ENCODE data around the gene MACROD1.

- TF ChIP-seq, protein P1, sequence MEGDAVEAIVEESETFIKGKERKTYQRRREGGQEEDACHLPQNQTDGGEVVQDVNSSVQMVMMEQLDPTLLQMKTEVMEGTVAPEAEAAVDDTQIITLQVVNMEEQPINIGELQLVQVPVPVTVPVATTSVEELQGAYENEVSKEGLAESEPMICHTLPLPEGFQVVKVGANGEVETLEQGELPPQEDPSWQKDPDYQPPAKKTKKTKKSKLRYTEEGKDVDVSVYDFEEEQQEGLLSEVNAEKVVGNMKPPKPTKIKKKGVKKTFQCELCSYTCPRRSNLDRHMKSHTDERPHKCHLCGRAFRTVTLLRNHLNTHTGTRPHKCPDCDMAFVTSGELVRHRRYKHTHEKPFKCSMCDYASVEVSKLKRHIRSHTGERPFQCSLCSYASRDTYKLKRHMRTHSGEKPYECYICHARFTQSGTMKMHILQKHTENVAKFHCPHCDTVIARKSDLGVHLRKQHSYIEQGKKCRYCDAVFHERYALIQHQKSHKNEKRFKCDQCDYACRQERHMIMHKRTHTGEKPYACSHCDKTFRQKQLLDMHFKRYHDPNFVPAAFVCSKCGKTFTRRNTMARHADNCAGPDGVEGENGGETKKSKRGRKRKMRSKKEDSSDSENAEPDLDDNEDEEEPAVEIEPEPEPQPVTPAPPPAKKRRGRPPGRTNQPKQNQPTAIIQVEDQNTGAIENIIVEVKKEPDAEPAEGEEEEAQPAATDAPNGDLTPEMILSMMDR (IDR thresholded peaks at IDR 0.05): no peak
- TF ChIP-seq EP300 (IDR thresholded peaks at IDR 0.05) (no peak), POLR2A (IDR thresholded peaks at IDR 0.05) (no peak), POLR2AphosphoS5 (IDR thresholded peaks at IDR 0.05) (no peak)
Measured at GRCh38 chr11:64204080-64204440, 38.1 kb upstream of the MACROD1 start.
